ENCODE data around the gene CCDC60.

CCDC60 gene

GRCh38 chr12:119307747-119308146 lies 26.8 kb upstream of the CCDC60 start:
- H3F3A ChIP-seq (ENCODE audit: control insufficient read depth, insufficient read depth), result no peaks in the 10 kb centered on the region
- H3K4me2 ChIP-seq (ENCODE audit: low read length), result no peak overlapping the region
- H3K36me3 ChIP-seq (ENCODE audit: control insufficient read depth, low read length), result no peaks in the 10 kb centered on the region
- H3K4me3 ChIP-seq (ENCODE audit: low read length), result no peak overlapping the region
- no peaks in the 10 kb centered on the region for H4K20me1 ChIP-seq (ENCODE audit: control insufficient read depth, insufficient read depth, low read depth, low read length)
- no peaks in the 10 kb centered on the region for H3K27me3 ChIP-seq (ENCODE audit: control insufficient read depth, low read length)
- H3K9me2 ChIP-seq (replicated peaks; ENCODE audit: control insufficient read depth, low read length), result no peaks in the 10 kb centered on the region
- TF ChIP-seq EZH2phosphoT487 (IDR thresholded peaks at IDR 0.05; ENCODE audit: borderline replicate concordance, low read length), result no peak
- no peak for TF ChIP-seq CTCF (IDR thresholded peaks at IDR 0.05; ENCODE audit: low read depth, low read length, poor library complexity, severe bottlenecking)
- H3K79me2 ChIP-seq (ENCODE audit: control insufficient read depth, low read length), result no peaks in the 10 kb centered on the region
- H3K27ac ChIP-seq (ENCODE audit: low read depth, low read length), result no peak overlapping the region
- H3K9me3 ChIP-seq (ENCODE audit: control insufficient read depth, insufficient read depth, low read length), result no peaks in the 10 kb centered on the region
- no peaks in the 10 kb centered on the region for H3K4me1 ChIP-seq (ENCODE audit: control insufficient read depth, low read length)

- H3K4me1 ChIP-seq (ENCODE audit: control insufficient read depth, low read length), result no peaks in the 10 kb centered on the region
- H3K27ac ChIP-seq (ENCODE audit: low read depth, low read length), result no peak overlapping the region
- no peak for TF ChIP-seq EZH2phosphoT487 (IDR thresholded peaks at IDR 0.05; ENCODE audit: borderline replicate concordance, low read length)
- TF ChIP-seq CTCF (IDR thresholded peaks at IDR 0.05; ENCODE audit: low read depth, low read length, poor library complexity, severe bottlenecking), result no peak
- H3K4me2 ChIP-seq (ENCODE audit: low read length), result no peak overlapping the region
- H3K9me3 ChIP-seq (ENCODE audit: control insufficient read depth, insufficient read depth, low read length), result no peaks in the 10 kb centered on the region
- H3K9me2 ChIP-seq (replicated peaks; ENCODE audit: control insufficient read depth, low read length), result no peaks in the 10 kb centered on the region
- H3K79me2 ChIP-seq (ENCODE audit: control insufficient read depth, low read length), result no peaks in the 10 kb centered on the region
- no peaks in the 10 kb centered on the region for H3K27me3 ChIP-seq (ENCODE audit: control insufficient read depth, low read length)
- H3K4me3 ChIP-seq (ENCODE audit: low read length), result no peak overlapping the region
- no peaks in the 10 kb centered on the region for H3K36me3 ChIP-seq (ENCODE audit: control insufficient read depth, low read length)
- no peaks in the 10 kb centered on the region for H3F3A ChIP-seq (ENCODE audit: control insufficient read depth, insufficient read depth)
- H4K20me1 ChIP-seq (ENCODE audit: control insufficient read depth, insufficient read depth, low read depth, low read length), result no peaks in the 10 kb centered on the region
Measured at GRCh38 chr12:119308708-119309456, 25.6 kb upstream of the CCDC60 start.

GRCh38 chr12:119311878-119312277 lies 22.7 kb upstream of the CCDC60 start:
- no peak for TF ChIP-seq CTCF (IDR thresholded peaks at IDR 0.05; ENCODE audit: low read depth, low read length, poor library complexity, severe bottlenecking)
- H3K27me3 ChIP-seq (ENCODE audit: control insufficient read depth, low read length), result no peaks in the 10 kb centered on the region
- no peaks in the 10 kb centered on the region for H3K79me2 ChIP-seq (ENCODE audit: control insufficient read depth, low read length)

More at GRCh38 chr12:119311878-119312277, 22.7 kb upstream of the CCDC60 start:
- no peaks in the 10 kb centered on the region for H3K36me3 ChIP-seq (ENCODE audit: control insufficient read depth, low read length)
- no peaks in the 10 kb centered on the region for H3F3A ChIP-seq (ENCODE audit: control insufficient read depth, insufficient read depth)
- no peaks in the 10 kb centered on the region for H4K20me1 ChIP-seq (ENCODE audit: control insufficient read depth, insufficient read depth, low read depth, low read length)
- H3K4me1 ChIP-seq (ENCODE audit: control insufficient read depth, low read length), result no peaks in the 10 kb centered on the region
- H3K4me3 ChIP-seq (ENCODE audit: low read length), result no peak overlapping the region
- H3K9me2 ChIP-seq (replicated peaks; ENCODE audit: control insufficient read depth, low read length), result no peaks in the 10 kb centered on the region
- no peaks in the 10 kb centered on the region for H3K9me3 ChIP-seq (ENCODE audit: control insufficient read depth, insufficient read depth, low read length)
- H3K4me2 ChIP-seq (ENCODE audit: low read length), result no peak overlapping the region
- H3K27ac ChIP-seq (ENCODE audit: low read depth, low read length), result no peak overlapping the region

All from DOHH2 (cell line).